Pancreas (tissue), 10 donors: ENCODE measurements around the gene NPM1. TPM values are rescaled to one million over a fixed set of nuclear protein-coding genes. Genes with fewer than 3 reads are reported as not detected.

Source experiments
- ATAC-seq, 4 donors: fragments of 200-7000 bp; cut with Tn5 transposase; one replicate each; pipeline versions ENCODE4 v1.8.0 to v1.9.1; 2020; ENCODE audit warnings: mild to moderate bottlenecking in 4 of 4, moderate library complexity in 4 of 4
- DNase-seq, 6 donors: peaks; one replicate each; pipeline ENCODE4 v3.0.0-alpha.2; 2020
- FAIRE-seq: peaks from 2 replicates; lab custom pipeline; 2012; peaks lifted over from hg19 to GRCh38; lab: Jason Lieb, UNC
- H3K27ac ChIP-seq, 4 donors: fragments of 200-600 bp; sonication (generic); 1 replicate in 3 of 4; 2 replicates in 1 of 4; pipeline versions ENCODE4 v1.5.0 to v1.8.0; 2020
- H3K27me3 ChIP-seq, 4 donors: fragments of 200-600 bp; one replicate each; pipeline ENCODE4 v1.8.0; 2021
- H3K36me3 ChIP-seq, 3 donors: fragments of 200-600 bp; sonication (generic) in 1 of 3; one replicate each; pipeline versions ENCODE4 v1.5.0 to v1.8.0; 2020 to 2021
- H3K4me1 ChIP-seq, 3 donors: fragments of 200-600 bp; one replicate each; pipeline ENCODE4 v1.8.0; 2021
- H3K4me3 ChIP-seq, 4 donors: fragments of 200-600 bp; sonication (generic) in 2 of 4; one replicate each; pipeline versions ENCODE4 v1.5.0 to v1.8.0; 2020 to 2021
- H3K9me3 ChIP-seq, 4 donors: fragments of 200-600 bp; one replicate each; pipeline ENCODE4 v1.8.0; 2021
- CTCF ChIP-seq, 4 donors: fragments of 200-600 bp; sonication (generic) in 3 of 4; IDR thresholded peaks; one replicate each; pipeline versions ENCODE4 v1.5.0 to v1.8.0; 2021; ENCODE audit warnings: antibody characterized with exemption in 4 of 4
- WGBS, 2 donors: extraction: QIAGEN DNeasy Blood & Tissue Kit; methylation state at CpG; one replicate each; pipeline ENCODE4 v1.1.7; 2013; 5-methylcytosine and 5-hydroxymethylcytosine counted together
- intact Hi-C, 3 donors: fragments of 100-400 bp; cut with DNase I; formaldehyde crosslinking; loops; one replicate each; pipeline versions ENCODE4 v1.11.1 to v1.14.2; 2022
- polyA plus RNA-seq, 2 donors: library from polyadenylated mRNA; stranded (reverse); fragments of 200-250 nt; gene quantifications; one replicate each; pipeline ENCODE4 v1.2.3, GENCODE V29; 2013
- total RNA-seq, 6 donors: library from RNA; stranded (reverse); fragmentation: NEBNext Ultra II Directional in 4 of 6; extraction: Animal tissue kit (Norgen Biotek cat#: 25700) in 4 of 6; gene quantifications; one replicate each; pipeline versions ENCODE4 v1.2.1 to v1.2.4, GENCODE V29; 2021 to 2023
- donor health status: healthy with polysubstance abuse.
- donor health status: DM: no; HTN: no; CAD: no; lungs with moderate emphysema.
- donor health status: DM: no; HTN: no; CAD: no.
- donor health status: control.
- donor health status: control.
- donor health status: Bipolar disorder and iron deficiency.
- donor health status: DM: yes; HTN: yes; CAD: no.
- donor health status: DM: no; HTN: no; CAD: no.
- donor health status: DM: no; HTN: no; CAD: no.
- donor health status: DM: yes; HTN: yes; CAD: no.

Gene NPM1
- total and polyA plus RNA-seq, 8 donors = 412 to 942 (median 682) TPM

GRCh38 chr5:171421331-171422262 lies 33.9 kb downstream of the NPM1 start:
- FAIRE-seq (no peak), ATAC-seq (no peak), DNase-seq (peak in 1 of 6 donors; percentile 46)
- H3K4me3 ChIP-seq = peak overlapping the region in 1 of 4 donors; percentile 49
- intact Hi-C loops = loop anchor here in 2 of 3 donors (10.0 kb wide), 2 partner anchors 483 to 623 kb away; no protein-coding TSS in a partner anchor
- no peaks in the 10 kb centered on the region for H3K27me3 ChIP-seq
- peaks cover 8 to 14% (median 10%) of the 10 kb centered on the region in 3 donors for H3K4me1 ChIP-seq
- H3K9me3 ChIP-seq = no peaks in the 10 kb centered on the region
- TF ChIP-seq CTCF (IDR thresholded peaks at IDR 0.05) = no peak
- no peak overlapping the region for H3K27ac ChIP-seq
- WGBS, 2 donors = 56 to 60% methylated on average over 16 of the region's 16 CpGs
- H3K36me3 ChIP-seq = no peaks in the 10 kb centered on the region

GRCh38 chr5:171422495-171422894 lies 34.8 kb downstream of the NPM1 start:
- FAIRE-seq = no peak
- TF ChIP-seq CTCF (IDR thresholded peaks at IDR 0.05) = no peak
- Histone ChIP-seq H3K27ac (no peak overlapping the region), H3K4me3 (no peak overlapping the region), H3K4me1 (peaks cover 8 to 14% (median 10%) of the 10 kb centered on the region in 3 donors), H3K9me3 (no peaks in the 10 kb centered on the region), H3K27me3 (no peaks in the 10 kb centered on the region), H3K36me3 (no peaks in the 10 kb centered on the region)
- no peak for ATAC-seq
- no peak for DNase-seq
- 98 to 100% methylated on average over 2 of the region's 2 CpGs for WGBS, 2 donors
- intact Hi-C loops = loop anchor here in 2 of 3 donors (10.0 kb wide), 2 partner anchors 482 to 622 kb away; no protein-coding TSS in a partner anchor

- H3K9me3 ChIP-seq = no peaks in the 10 kb centered on the region
- intact Hi-C loops = loop anchor here in 2 of 3 donors (10.0 kb wide), 2 partner anchors 482 to 622 kb away; no protein-coding TSS in a partner anchor
- no peaks in the 10 kb centered on the region for H3K36me3 ChIP-seq
- H3K27me3 ChIP-seq = no peaks in the 10 kb centered on the region
- FAIRE-seq (no peak), ATAC-seq (no peak), DNase-seq (peak in 3 of 6 donors; percentile 1 to 44 (median 38))
- WGBS, 2 donors = 93 to 94% methylated on average over 26 of the region's 26 CpGs
- no peak for TF ChIP-seq CTCF (IDR thresholded peaks at IDR 0.05)
- H3K4me1 ChIP-seq = peaks cover 10 to 14% (median 11%) of the 10 kb centered on the region in 3 donors
- H3K27ac ChIP-seq = no peak overlapping the region
- no peak overlapping the region for H3K4me3 ChIP-seq
Observed at GRCh38 chr5:171422902-171423663, 35.4 kb downstream of the NPM1 start.

GRCh38 chr5:171424726-171425125 lies 37.1 kb downstream of the NPM1 start:
- ATAC-seq (no peak), DNase-seq (peak in 2 of 6 donors; percentile 24 to 25), FAIRE-seq (no peak)
- TF ChIP-seq CTCF (IDR thresholded peaks at IDR 0.05) = no peak
- intact Hi-C loops = loop anchor here in 2 of 3 donors (10.0 kb wide), 2 partner anchors 480 to 620 kb away; no protein-coding TSS in a partner anchor
- H3K9me3 ChIP-seq = no peaks in the 10 kb centered on the region
- no peaks in the 10 kb centered on the region for H3K27me3 ChIP-seq
- no peak overlapping the region for H3K27ac ChIP-seq
- WGBS, 2 donors = 51 to 65% methylated on average over 5 of the region's 5 CpGs
- no peaks in the 10 kb centered on the region for H3K36me3 ChIP-seq
- H3K4me1 ChIP-seq = peaks cover 5 to 8% (median 8%) of the 10 kb centered on the region in 3 donors
- no peak overlapping the region for H3K4me3 ChIP-seq
